Fibroblast of villous mesenchyme (primary cell): Measurements from ENCODE around the gene PRKAR1B. TPM values are rescaled to one million over a fixed set of nuclear protein-coding genes. Genes with fewer than 3 reads are reported as not detected.

Source experiments
- DNase-seq: peaks from one replicate; pipeline ENCODE4 v3.0.0-alpha.2; 2010; ENCODE audit warnings: low read depth
- H3K4me3 ChIP-seq: 2 replicates; pipeline ENCODE4 v1.5.1; 2011; ENCODE audit warnings: low read depth, mild to moderate bottlenecking, low read length
- CTCF ChIP-seq: IDR thresholded peaks from 2 replicates; pipeline ENCODE4 v1.5.1; 2012; ENCODE audit warnings: low read depth, mild to moderate bottlenecking, low read length; ENCODE audit not compliant: insufficient read depth
- total RNA-seq: library from RNA; depleted of rRNA; stranded (reverse); fragments of >200 nt; gene quantifications from 2 replicates; pipeline ENCODE4 v1.2.3, GENCODE V29; 2012

Gene PRKAR1B
- total RNA-seq, 1 donor = 16.4 TPM

GRCh38 chr7:651032-651728 is 75.9 kb downstream of the PRKAR1B start:
- DNase-seq = no peak

GRCh38 chr7:650339-651031 is 76.6 kb downstream of the PRKAR1B start:
- no peak for TF ChIP-seq CTCF
- DNase-seq = no peak

More at GRCh38 chr7:651032-651728, 75.9 kb downstream of the PRKAR1B start:
- no peak for TF ChIP-seq CTCF
- no peak overlapping the region for H3K4me3 ChIP-seq

GRCh38 chr7:646951-647350 is 80.1 kb downstream of the PRKAR1B start:
- DNase-seq = no peak
- no peak overlapping the region for H3K4me3 ChIP-seq
- TF ChIP-seq CTCF = no peak

More at GRCh38 chr7:650339-651031, 76.6 kb downstream of the PRKAR1B start:
- H3K4me3 ChIP-seq = no peak overlapping the region

- no peak overlapping the region for H3K4me3 ChIP-seq
- TF ChIP-seq CTCF = no peak
- no peak for DNase-seq
These were observed 80.6 kb downstream of the PRKAR1B start for GRCh38 chr7:646487-646886.

GRCh38 chr7:645606-646005 is 81.5 kb downstream of the PRKAR1B start:
- no peak overlapping the region for H3K4me3 ChIP-seq
- no peak for TF ChIP-seq CTCF
- DNase-seq = no peak

- no peak overlapping the region for H3K4me3 ChIP-seq
- TF ChIP-seq CTCF = no peak
- no peak for DNase-seq
These were observed 82.4 kb downstream of the PRKAR1B start for GRCh38 chr7:644381-645305.
